ENCODE measurements around the gene ST6GAL2.

The ST6GAL2 gene

DNA sequence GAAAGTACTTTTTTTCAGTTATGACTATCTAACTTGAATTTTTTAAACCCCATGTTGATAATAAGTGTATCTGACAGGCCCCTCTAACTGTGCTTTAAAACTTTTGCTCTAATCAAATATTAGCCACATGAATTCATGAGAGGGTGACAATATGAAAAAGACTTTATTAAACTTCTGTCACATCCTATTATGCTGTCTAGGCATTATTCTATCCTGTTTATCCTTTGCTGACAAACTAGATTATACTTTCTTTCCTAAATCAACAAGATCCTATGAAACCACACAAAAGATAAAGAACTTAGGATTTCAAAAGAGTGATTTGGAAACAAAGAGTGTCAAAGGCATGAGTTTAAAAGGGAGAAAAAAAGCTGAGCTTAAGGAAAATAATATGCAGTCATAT, 57.8 kb downstream of the ST6GAL2 start:
- DNase-seq (ENCODE audit: low spot score), result no peak

DNA sequence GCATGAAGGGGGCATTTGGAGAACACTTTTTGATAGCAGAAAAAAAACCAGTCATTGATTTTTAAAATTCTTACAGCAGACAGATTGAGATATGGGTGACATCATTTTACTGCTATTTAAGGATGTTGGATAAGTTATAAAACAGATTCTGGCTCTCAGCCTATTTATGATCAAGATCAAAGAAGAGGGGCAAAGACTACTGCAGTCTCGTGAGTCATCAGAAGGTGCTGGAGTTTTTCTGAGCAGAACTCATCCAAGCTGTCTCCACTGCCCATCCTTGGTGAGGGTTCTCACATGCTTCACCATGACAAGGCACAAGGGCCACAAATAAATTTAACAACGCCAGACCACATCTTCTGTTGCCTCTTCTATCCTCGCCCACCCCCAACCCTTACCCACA, 58.8 kb downstream of the ST6GAL2 start:
- DNase-seq (ENCODE audit: low spot score), result no peak

DNA sequence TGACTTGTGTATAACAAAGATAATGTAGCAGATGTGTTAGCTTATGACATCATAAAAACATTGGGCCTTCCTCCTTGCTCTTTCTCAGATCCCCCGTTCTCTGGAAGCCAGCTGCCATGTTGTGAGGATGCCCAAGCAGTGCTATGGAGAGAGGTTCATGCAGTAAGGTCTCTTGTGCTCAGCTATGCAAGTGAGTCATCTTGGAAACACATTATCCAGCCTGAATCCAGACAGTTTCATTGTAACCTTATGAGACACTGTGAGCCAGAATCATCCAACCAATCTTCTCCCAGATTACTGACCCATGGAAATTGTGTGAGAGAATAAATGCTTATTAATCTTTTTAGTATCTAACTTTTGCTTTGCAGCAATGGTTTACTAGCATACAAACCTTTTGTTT, 60.8 kb downstream of the ST6GAL2 start:
- no peak for DNase-seq (ENCODE audit: low spot score)

DNA sequence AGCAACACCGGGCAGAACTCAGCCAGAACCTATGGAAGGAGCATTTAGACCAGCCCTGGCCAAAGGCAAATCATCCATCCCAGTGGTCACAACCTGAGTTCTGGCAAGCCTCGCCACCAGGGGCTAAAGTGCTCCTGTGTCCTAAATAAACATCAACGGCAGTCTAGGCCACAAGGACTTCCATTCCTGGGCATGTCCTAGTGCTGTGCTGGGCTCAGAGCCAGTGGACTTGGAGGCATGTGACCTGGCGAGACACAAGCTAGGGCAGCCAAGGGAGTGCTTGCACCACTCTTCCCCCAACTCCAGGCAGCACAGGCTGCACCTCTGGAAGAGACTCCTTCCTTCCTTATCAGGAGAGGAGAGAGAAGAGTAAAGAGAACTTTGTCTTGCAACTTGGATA, 69.0 kb downstream of the ST6GAL2 start:
- no peak for DNase-seq (ENCODE audit: low spot score)

DNA sequence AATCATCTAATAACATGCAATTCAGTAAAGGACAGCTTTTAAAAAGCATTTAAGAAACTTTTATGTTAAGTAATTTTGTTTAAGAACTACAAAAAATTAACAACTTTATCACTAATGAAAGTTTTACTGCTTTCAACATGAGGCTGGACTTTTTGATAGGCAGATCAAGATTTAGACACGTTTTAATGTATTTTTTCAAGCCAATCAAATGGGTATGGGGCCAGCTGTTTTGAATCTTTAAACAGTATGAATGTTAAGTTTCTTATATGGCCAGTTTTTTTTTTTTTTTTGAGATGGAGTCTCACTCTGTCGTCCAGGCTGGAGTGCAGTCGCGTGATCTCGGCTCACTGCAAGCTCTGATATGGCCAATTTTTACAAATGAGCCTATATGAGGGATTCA, 73.1 kb downstream of the ST6GAL2 start:
- DNase-seq (ENCODE audit: low spot score), result no peak

DNA sequence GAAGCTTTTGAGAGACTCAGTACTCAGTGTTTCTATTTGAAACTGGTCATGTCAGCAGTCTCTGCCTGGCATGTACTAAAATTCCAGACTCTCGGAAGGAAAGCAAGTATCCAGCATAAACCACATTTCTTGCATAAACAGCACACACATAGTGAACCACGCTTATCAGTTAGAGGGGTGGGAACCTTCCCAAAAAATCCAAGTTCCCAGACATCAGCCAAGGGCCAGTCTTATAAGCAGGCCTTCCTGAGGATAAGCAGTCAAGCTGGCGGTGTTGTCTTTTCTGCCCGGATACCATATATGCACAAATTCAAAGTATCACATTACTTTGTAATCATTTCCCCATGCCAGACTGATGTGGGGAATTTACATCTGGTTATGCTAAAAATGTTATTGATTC, 73.6 kb downstream of the ST6GAL2 start:
- DNase-seq (ENCODE audit: low spot score), result no peak

DNA sequence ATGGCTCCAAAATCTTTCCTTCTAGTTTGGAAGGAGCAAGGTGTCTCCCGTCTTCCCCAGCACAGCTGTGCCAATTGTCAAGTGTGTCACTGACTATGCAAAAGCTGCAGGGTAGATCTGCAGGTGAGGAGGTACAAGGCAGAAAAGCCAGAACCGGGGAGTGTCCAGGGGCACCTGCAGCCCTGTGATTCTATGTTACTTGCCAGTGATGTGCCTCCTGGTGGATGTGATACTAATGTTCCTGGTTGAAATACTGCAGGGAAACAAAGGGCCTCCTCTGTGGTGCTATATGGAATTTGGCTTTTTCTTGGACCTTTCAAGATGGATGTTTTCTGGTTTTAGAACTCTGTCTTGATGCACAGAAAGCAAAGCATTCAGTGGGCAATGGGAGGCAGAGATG, 80.3 kb downstream of the ST6GAL2 start:
- DNase-seq (ENCODE audit: low spot score), result no peak

DNA sequence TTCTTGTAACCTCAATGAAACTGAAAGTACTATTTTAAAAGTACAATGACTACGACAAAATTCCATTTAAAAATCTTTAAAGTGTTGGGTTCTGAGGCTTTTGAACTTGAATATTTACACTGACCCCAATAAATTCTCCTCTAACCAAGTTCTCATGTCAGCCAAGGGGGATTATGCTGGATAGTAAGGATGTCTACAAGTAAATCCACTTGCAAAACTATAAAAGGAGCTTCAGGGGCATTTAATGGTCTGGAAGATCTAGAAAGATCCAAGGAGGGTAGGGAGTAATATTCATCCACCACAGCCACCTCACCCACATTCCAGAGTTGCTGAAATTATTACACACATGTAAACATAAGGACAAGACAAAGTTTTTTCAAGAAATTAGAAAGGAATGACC, 81.8 kb downstream of the ST6GAL2 start:
- no peak for DNase-seq (ENCODE audit: low spot score)

DNA sequence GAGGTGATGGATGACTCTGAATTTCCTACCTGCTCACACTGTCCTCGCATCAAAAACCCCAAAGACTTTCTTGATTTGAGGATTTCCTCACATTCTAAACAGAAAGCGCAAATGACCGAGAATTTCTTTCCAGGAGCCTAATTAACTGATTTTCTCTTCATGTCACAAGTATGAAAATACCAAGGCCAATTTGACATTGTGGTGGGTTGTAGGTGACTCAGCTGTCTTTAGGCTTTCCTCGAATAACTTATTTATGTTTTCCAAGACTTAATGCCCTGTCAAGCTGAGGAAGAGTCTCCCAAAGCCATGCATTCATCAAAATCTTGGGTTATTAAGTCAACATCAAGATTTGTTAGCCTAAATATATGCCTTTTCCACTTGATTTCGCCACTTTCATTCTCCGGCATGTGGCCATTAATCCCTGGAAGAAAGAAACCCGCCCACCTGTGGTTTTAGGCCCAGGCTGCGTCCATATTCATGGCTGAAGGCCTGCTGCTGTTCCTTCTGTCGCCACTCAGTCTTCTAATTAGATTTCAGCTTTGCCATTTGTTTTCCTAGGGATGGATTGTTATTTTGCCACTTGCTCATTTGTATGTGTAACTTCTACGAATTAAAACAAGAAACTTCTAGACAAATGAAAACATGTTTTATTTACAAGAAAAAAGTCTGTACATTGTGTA, 84.9 kb downstream of the ST6GAL2 start:
- DNase-seq (ENCODE audit: low spot score), result peak; percentile 13

DNA sequence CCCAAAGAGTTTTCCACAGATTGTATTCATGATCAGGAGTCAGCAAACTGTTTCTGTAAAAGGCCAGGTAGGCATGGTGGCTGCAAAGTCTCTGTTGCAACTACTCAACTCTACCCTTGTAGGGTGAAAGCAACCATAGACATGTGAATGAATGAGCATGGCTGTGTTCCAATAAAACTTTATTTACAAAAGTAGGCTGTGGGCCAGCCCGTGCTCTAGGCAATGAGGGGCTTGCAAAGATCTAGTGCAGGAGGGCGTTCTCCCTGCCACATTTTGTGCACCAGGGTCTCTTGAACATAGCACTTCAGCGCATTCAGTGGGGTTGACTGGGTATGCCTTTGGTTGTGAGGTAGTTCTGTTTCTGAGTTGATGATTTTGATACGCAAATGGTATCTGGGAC, 85.8 kb downstream of the ST6GAL2 start:
- no peak for DNase-seq (ENCODE audit: low spot score)

DNA sequence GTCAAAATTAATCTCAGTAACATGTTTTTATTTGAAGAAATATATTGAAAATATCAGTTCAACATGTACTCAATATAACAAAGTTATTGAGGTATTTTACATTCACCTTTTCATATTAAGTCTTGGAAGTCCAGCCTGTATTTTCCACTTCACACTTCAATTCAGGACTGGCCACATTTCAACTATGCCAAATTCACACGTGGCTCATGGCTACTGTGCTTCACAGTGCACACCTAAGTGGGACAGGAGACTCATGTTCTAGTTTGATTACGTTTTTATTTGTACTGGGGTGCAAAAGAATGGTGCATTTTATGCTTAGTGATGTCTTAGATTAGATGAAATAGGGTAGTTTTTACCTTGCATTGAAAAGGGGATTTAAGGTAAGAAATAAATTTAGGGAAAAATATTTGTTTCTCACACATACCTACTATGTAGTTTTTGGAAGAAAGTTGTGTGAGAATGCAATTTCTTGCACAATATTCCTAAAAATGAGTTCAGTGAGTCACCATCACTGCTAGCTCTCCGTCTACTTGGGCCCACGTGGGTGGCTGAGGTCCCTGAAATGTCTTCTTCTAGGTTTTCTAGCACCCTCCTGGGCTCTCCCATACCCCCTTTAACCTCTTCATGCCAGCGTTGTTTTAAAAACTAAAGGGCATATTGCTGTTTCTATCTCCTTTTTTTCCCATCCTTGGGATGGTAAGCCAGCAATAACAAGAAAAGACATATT, 87.0 kb downstream of the ST6GAL2 start:
- DNase-seq (ENCODE audit: low spot score), result no peak

DNA sequence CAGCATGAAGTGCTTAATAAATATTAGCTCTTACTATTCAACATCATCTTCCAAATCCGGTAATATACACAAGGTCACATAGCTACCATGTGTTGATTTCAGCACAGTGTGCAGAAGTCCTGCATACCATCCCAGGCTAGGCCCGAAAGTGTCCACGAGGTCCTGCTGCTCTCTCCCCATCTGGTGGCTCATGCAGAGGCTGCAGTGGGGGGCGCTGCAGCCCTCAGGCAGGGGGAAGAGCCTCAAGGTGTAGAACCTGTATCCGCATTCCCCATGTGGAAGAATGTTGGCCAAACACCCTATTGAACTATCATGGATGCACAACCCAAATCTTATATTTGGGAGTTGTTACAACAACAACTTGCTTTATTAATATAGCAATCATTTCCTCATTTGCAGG, 88.5 kb downstream of the ST6GAL2 start:
- no peak for DNase-seq (ENCODE audit: low spot score)

DNA sequence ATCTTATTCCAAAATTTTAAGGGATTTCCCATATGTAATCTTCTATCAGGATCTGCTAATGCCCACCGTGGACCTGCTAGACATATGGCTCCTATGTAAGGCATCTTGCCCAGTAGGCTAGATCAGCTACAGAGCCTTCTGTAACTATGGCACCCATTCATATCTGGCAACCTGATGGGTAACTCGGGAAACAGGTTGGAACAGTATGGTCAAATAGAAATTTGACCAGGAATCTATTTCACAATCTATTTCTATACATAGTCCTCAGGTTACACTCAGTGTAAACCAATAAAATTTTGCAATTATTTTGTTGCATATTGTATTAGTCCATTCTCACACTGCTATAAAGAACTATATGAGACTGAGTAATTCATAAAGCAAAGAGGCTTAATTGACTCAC, 93.3 kb downstream of the ST6GAL2 start:
- DNase-seq (ENCODE audit: low spot score), result no peak

DNA sequence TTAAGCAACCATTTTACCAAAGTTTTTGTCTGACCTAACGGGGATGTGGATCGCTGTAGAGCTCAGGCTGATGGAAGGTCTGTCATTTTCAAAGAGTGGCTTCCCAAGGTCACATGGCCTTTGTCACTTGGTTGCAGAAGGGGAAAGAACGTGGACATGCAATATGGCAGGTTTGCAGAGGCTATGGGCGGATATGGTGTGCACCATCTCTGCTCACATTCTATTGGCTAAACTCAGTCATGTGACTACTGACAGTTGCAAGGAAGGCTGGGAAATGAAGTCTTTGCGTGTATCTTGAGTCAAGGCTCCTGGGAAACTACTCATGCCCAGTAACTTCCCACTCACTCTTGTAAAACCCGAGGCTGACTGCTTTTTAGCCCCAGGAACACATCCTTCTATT, 96.8 kb downstream of the ST6GAL2 start:
- DNase-seq (ENCODE audit: low spot score), result peak; percentile 66

DNA sequence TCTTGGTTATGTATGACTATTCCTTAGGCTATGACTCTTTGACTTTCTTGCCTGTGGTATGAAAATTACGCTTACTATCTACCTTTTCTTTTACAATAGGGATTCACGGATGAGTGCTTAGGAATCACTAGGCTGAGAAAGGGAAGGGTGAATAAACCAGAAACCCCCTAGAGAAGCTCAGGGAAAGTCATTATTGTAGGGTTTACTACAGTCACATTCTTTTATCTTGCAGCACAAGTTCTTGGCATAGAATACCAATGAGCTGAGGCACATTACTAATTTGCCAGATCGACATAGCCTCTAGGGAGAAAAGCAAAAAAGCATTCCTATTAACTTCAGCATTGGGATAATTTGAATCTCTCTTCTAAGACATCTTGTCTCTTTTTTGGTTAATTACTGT, 103.3 kb downstream of the ST6GAL2 start:
- no peak for DNase-seq (ENCODE audit: low spot score)

DNA sequence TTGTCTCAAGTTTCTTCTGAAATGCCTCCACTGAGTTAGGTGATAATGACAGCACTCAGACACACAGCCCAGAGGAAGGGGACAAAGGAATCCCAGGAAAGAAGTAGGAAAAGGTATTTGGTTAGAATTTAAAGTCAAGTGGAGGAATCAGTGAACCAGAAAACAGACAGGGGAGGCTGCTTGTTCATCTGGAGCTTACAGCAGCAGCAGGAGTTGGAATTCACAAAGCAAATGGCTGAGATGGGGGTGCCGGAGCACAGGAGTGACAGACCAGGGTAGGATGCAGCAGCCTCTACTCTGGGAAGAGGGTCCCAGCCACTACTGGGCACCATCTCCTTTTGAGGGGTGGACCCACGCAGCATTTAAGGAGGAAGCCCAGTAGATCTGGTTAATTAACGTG, 104.8 kb downstream of the ST6GAL2 start:
- no peak for DNase-seq (ENCODE audit: low spot score)

DNA sequence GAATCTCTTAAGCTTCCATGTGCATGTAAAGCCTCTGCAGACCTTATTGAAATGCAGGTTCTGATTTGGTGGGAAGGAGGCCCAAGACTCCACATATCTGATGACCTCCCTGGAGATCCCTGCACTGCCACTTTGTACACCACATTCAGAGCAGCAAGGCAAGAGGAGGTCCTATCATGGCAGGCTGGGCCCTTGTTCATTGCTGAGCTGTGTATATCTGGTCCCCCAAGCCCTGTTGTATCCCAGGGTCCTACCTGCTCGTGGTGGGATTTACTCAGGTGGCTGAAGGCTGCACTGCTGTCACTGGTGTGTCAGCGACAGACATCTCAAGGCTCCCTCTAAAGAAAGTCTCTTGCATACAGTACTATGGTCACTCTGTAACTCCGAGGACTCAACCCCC, 114.2 kb downstream of the ST6GAL2 start:
- DNase-seq (ENCODE audit: low spot score), result no peak

DNA sequence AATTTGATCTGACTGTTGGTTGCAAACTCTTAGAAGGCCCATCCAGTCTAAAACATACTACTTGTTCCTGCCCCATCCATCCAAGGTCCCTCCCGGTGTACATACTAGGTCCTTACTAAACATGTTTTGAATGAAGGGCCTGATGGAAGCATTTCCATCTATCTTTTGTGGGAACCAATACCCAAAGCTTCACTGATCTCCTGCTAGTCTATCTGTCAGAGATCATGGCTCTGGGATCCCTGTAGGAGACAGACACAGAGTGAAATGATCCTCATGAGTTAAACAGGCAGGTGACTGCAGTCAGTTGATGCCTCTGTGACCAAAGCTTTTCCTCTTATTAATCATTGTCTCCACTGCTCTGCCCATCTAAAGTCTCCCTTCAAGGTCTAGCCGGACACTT, 115.0 kb downstream of the ST6GAL2 start:
- DNase-seq (ENCODE audit: low spot score), result no peak

DNA sequence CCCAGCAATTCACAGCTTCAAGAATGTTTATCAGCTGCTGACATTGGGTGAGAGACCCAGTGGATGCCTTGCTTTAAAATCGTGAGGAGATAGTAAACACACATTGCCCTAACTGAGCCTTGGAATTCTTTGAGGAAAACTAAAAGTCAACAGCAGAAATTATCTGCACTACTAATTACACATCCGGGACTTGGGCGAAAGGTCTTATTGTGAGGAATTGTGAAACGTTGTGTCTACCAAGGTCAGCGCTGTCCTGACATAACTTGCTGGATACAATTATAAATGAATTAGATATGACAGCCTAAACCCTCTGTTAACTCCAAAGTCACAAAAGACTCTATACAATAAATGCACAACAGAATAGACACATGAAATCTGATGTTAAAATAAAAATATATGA, 121.4 kb downstream of the ST6GAL2 start:
- no peak for DNase-seq (ENCODE audit: low spot score)

DNA sequence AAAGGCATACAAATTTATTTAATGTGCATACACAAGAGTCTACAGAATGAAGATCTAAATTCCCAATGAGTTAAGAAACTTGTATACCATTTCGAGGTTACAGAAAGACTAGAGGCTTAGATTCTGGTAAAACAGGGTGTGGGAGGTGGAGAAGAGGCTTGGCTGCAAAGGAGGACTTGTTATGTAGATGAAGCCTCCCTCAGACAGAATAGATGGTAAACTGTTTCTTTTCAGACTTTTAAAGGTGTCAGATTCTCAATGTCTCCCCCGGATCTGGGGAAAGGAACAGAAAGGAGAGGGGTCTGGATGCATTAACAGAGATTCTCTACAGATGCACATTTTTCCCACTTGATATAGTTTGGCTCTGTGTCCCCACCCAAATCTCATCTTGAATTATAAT, 126.0 kb downstream of the ST6GAL2 start:
- no peak for DNase-seq (ENCODE audit: low spot score)

DNA sequence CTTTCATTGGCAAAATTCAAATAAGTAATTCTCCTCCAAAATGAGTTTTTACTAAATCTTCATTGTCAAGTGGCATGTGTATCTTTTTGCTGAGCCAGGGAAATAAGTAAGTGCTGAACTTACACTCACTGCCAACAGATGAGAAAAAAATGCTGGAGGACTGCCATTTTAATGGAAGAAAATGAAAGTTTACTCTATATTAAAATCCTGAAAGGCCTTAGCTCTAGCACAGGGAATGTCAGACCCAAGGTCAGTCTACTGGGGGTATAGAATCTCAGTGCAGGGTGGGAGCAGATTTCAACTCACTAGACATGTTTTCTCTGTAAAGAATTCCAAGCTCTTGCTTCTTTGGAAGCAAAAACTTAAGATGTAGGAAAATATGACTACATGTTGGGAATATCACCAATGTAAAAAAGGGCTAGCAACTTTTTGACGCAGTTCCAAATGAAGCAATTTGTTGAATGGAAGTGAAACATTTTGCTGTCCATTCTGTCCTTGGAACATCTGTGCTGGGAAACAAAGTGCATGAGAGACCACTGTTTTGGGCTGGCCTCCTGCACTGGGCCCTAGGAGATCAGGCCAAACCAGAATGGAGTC, 127.0 kb downstream of the ST6GAL2 start:
- DNase-seq (ENCODE audit: low spot score), result no peak

All from SK-N-DZ (cell line).